ENCODE measurements around the gene PTPRM. TPM values are rescaled to one million over a fixed set of nuclear protein-coding genes. Genes with fewer than 3 reads are reported as not detected.

The PTPRM gene
- total RNA-seq, 1 experiment from 2014 or later: 11.1 TPM

GRCh38 chr18:8399138-8399537 lies 832.0 kb downstream of the PTPRM start:
- Mint-ChIP-seq H3K36me3 (0 out of 2 replicates have a peak, but pooled peaks cover under 1% of the 10 kb centered on the region), H3K4me1 (peaks cover 35% of the 10 kb centered on the region), H3K27ac (no peak overlapping the region), H3K9me3 (peaks cover 1% of the 10 kb centered on the region; the same call in 1 of the 2 replicates), H3K27me3 (ENCODE audit: low read depth) (no peaks in the 10 kb centered on the region), H3K4me3 (no peak overlapping the region)
- DNase-seq (ENCODE audit: low spot score) (no peak), ATAC-seq (no peak)
- POLR2A ChIA-PET: no interaction called here
- TF ChIP-seq NFATC4 (CRISPR knock-in tag; IDR thresholded peaks at IDR 0.05) (no peak), SOX15 (CRISPR knock-in tag; IDR thresholded peaks at IDR 0.05) (no peak), JAZF1 (CRISPR knock-in tag; IDR thresholded peaks at IDR 0.05) (no peak), MAX (CRISPR knock-in tag; IDR thresholded peaks at IDR 0.05) (no peak), CREB1 (CRISPR knock-in tag; IDR thresholded peaks at IDR 0.05) (no peak), TCF7 (CRISPR knock-in tag; IDR thresholded peaks at IDR 0.05; ENCODE audit: low read depth) (no peak), SMAD3 (CRISPR knock-in tag; IDR thresholded peaks at IDR 0.05; ENCODE audit: borderline replicate concordance) (no peak)
- CTCF ChIA-PET: interaction anchor here (1.7 to 1.9 kb wide), 2 partner anchors 10 kb away, joined by 4 to 5 read pairs; no protein-coding TSS in a partner anchor

- Mint-ChIP-seq H3K4me1 (peaks cover 24% of the 10 kb centered on the region), H3K4me3 (no peak overlapping the region), H3K36me3 (0 out of 2 replicates have a peak, but pooled peaks cover 2% of the 10 kb centered on the region), H3K9me3 (peaks cover 3% of the 10 kb centered on the region; the same call in 1 of the 2 replicates), H3K27me3 (ENCODE audit: low read depth) (no peaks in the 10 kb centered on the region), H3K27ac (no peak overlapping the region)
- no peak for TF ChIP-seq FOXP1 (CRISPR knock-in tag; IDR thresholded peaks at IDR 0.05; ENCODE audit: borderline replicate concordance)
- no peak for TF ChIP-seq ZNF423 (CRISPR knock-in tag; IDR thresholded peaks at IDR 0.05)
- no peak for TF ChIP-seq ATF3 (CRISPR knock-in tag; conservative IDR thresholded peaks at IDR 0.05)
- TF ChIP-seq ZNF263 (CRISPR knock-in tag; IDR thresholded peaks at IDR 0.05; ENCODE audit: low read depth): no peak
- TF ChIP-seq HMGA2 (CRISPR knock-in tag; IDR thresholded peaks at IDR 0.05): no peak
- no peak for TF ChIP-seq ZMAT4 (CRISPR knock-in tag; IDR thresholded peaks at IDR 0.05)
- no peak for TF ChIP-seq STAT6 (CRISPR knock-in tag; conservative IDR thresholded peaks at IDR 0.05; ENCODE audit: low read depth)
- no peak for TF ChIP-seq EMX1 (CRISPR knock-in tag; IDR thresholded peaks at IDR 0.05)
- no peak for TF ChIP-seq SMAD3 (CRISPR knock-in tag; IDR thresholded peaks at IDR 0.05; ENCODE audit: borderline replicate concordance)
- TF ChIP-seq ARID4B (CRISPR knock-in tag; IDR thresholded peaks at IDR 0.05; ENCODE audit: borderline replicate concordance): no peak
- no peak for TF ChIP-seq PREB (CRISPR knock-in tag; IDR thresholded peaks at IDR 0.05; ENCODE audit: borderline replicate concordance)
- no peak for TF ChIP-seq SOX15 (CRISPR knock-in tag; IDR thresholded peaks at IDR 0.05)
- ChIA-PET POLR2A (no interaction called here), CTCF (interaction anchor here (0.6 to 1.7 kb wide), 3 partner anchors 9 to 400 kb away, joined by 3 to 4 read pairs (median 4); no protein-coding TSS in a partner anchor)
- peak; percentile 41 for ATAC-seq
- DNase-seq (ENCODE audit: low spot score): no peak
These were observed 833.2 kb downstream of the PTPRM start for GRCh38 chr18:8400193-8400752.
